ENCODE results near the gene MAGIX.

MAGIX gene

GRCh38 chrX:49197543-49198087 is 35.1 kb downstream of the MAGIX start:
- no peak for DNase-seq (ENCODE audit: extremely low read depth, insufficient read length)
- Histone ChIP-seq H3K4me3 (replicated peaks; ENCODE audit: low read depth, low read length) (no peak overlapping the region), H3K36me3 (ENCODE audit: control insufficient read depth, insufficient read depth, low read length) (no peaks in the 10 kb centered on the region), H3K27me3 (replicated peaks; ENCODE audit: control insufficient read depth, insufficient read depth, low read length) (no peaks in the 10 kb centered on the region)
- TF ChIP-seq CTCF (IDR thresholded peaks at IDR 0.05; ENCODE audit: insufficient read depth, low read length, poor library complexity, severe bottlenecking) = no peak

GRCh38 chrX:49198540-49199314 is 36.2 kb downstream of the MAGIX start:
- no peak for DNase-seq (ENCODE audit: extremely low read depth, insufficient read length)
- H3K27me3 ChIP-seq (replicated peaks; ENCODE audit: control insufficient read depth, insufficient read depth, low read length) = no peaks in the 10 kb centered on the region
- TF ChIP-seq CTCF (IDR thresholded peaks at IDR 0.05; ENCODE audit: insufficient read depth, low read length, poor library complexity, severe bottlenecking) = no peak
- H3K4me3 ChIP-seq (replicated peaks; ENCODE audit: low read depth, low read length) = no peak overlapping the region
- H3K36me3 ChIP-seq (ENCODE audit: control insufficient read depth, insufficient read depth, low read length) = no peaks in the 10 kb centered on the region

GRCh38 chrX:49199315-49199595 is 36.7 kb downstream of the MAGIX start:
- H3K4me3 ChIP-seq (replicated peaks; ENCODE audit: low read depth, low read length) = no peak overlapping the region; the same call in 1 of the 2 replicates
- TF ChIP-seq CTCF (IDR thresholded peaks at IDR 0.05; ENCODE audit: insufficient read depth, low read length, poor library complexity, severe bottlenecking) = no peak
- no peak for DNase-seq (ENCODE audit: extremely low read depth, insufficient read length)

GRCh38 chrX:49199906-49200771 is 37.6 kb downstream of the MAGIX start, which contains the start of gene SYP:
SYP (minus strand) TSS chrX:49200193; CDS start chrX:49200186, 7 bp downstream.
- no peaks in the 10 kb centered on the region for H3K36me3 ChIP-seq (ENCODE audit: control insufficient read depth, insufficient read depth, low read length)
- H3K4me3 ChIP-seq (replicated peaks; ENCODE audit: low read depth, low read length) = peak within 1 kb of the TSS; percentile 47
- DNase-seq (ENCODE audit: extremely low read depth, insufficient read length) = peak; percentile 88
- TF ChIP-seq CTCF (IDR thresholded peaks at IDR 0.05; ENCODE audit: insufficient read depth, low read length, poor library complexity, severe bottlenecking) = no peak
- H3K27me3 ChIP-seq (replicated peaks; ENCODE audit: control insufficient read depth, insufficient read depth, low read length) = no peaks in the 10 kb centered on the region

More at GRCh38 chrX:49199315-49199595, 36.7 kb downstream of the MAGIX start:
- Histone ChIP-seq H3K27me3 (replicated peaks; ENCODE audit: control insufficient read depth, insufficient read depth, low read length) (no peaks in the 10 kb centered on the region), H3K36me3 (ENCODE audit: control insufficient read depth, insufficient read depth, low read length) (no peaks in the 10 kb centered on the region)

GRCh38 chrX:49202022-49202421 is 39.5 kb downstream of the MAGIX start:
- no peak for DNase-seq (ENCODE audit: extremely low read depth, insufficient read length)
- Histone ChIP-seq H3K4me3 (replicated peaks; ENCODE audit: low read depth, low read length) (no peak overlapping the region), H3K36me3 (ENCODE audit: control insufficient read depth, insufficient read depth, low read length) (no peaks in the 10 kb centered on the region), H3K27me3 (replicated peaks; ENCODE audit: control insufficient read depth, insufficient read depth, low read length) (no peaks in the 10 kb centered on the region)
- TF ChIP-seq CTCF (IDR thresholded peaks at IDR 0.05; ENCODE audit: insufficient read depth, low read length, poor library complexity, severe bottlenecking) = no peak
